PC-9 (cell line): Measurements from ENCODE around the gene C6orf118. TPM values are rescaled to one million over a fixed set of nuclear protein-coding genes. Genes with fewer than 3 reads are reported as not detected.

Source experiments
- BruUV-seq: library from RNA; stranded (reverse); fragments of 400-500 nt; replicated peaks from 2 replicates; lab custom pipeline; 2021; lab: Mats Ljungman, UMichigan
- CTCF ChIA-PET: fragments of 300-600 bp; sonication (Branson Sonifier 250); formaldehyde crosslinking; loops from one replicate; lab custom pipeline; 2022; ENCODE audit warnings: antibody characterized with exemption; lab: Charles Lee
- POLR2A ChIA-PET: fragments of 300-600 bp; sonication (Branson Sonifier 250); formaldehyde crosslinking; loops from one replicate; lab custom pipeline; 2022; ENCODE audit warnings: antibody characterized with exemption; ENCODE audit not compliant: unreplicated experiment; lab: Charles Lee
- DNase-seq, 2 experiments: peaks; one replicate each; pipeline versions ENCODE4 v3.0.0 to v3.0.0-alpha.2; 2015 to 2022; ENCODE audit warnings: mixed read lengths in 1 of 2
- H2AFZ ChIP-seq: fragments of 200-600 bp; sonication (generic); 2 replicates; pipeline ENCODE4 v1.8.1; 2017; ENCODE audit warnings: antibody characterized with exemption
- H3F3A ChIP-seq: fragments of 200-600 bp; sonication (generic); 2 replicates; pipeline ENCODE4 v1.8.1; 2017; ENCODE audit warnings: antibody characterized with exemption, mild to moderate bottlenecking, low read depth; ENCODE audit not compliant: insufficient read depth
- H3K27ac ChIP-seq: fragments of 200-600 bp; sonication (generic); 2 replicates; pipeline ENCODE4 v1.6.1; 2016; ENCODE audit warnings: mixed run types
- H3K27me3 ChIP-seq: fragments of 200-600 bp; sonication (generic); 2 replicates; pipeline ENCODE4 v1.6.1; 2016; ENCODE audit warnings: low read depth, mixed run types; ENCODE audit not compliant: insufficient read depth
- H3K36me3 ChIP-seq: fragments of 200-600 bp; sonication (generic); 2 replicates; pipeline ENCODE4 v1.6.1; 2016; ENCODE audit warnings: low read depth, mixed run types
- H3K4me1 ChIP-seq: fragments of 200-600 bp; sonication (generic); replicated peaks from 2 replicates; pipeline ENCODE4 v1.6.1; 2016; ENCODE audit warnings: mixed run types; ENCODE audit not compliant: insufficient read depth
- H3K4me2 ChIP-seq: fragments of 200-600 bp; sonication (generic); 2 replicates; pipeline ENCODE4 v1.6.1; 2017; ENCODE audit warnings: mixed run types
- H3K4me3 ChIP-seq: fragments of 200-600 bp; sonication (generic); 2 replicates; pipeline ENCODE4 v1.6.1; 2016; ENCODE audit warnings: mixed run types
- H3K79me2 ChIP-seq: fragments of 200-600 bp; sonication (generic); 2 replicates; pipeline ENCODE4 v1.6.1; 2017; ENCODE audit warnings: low read depth, mixed run types
- H3K9me2 ChIP-seq: fragments of 200-600 bp; sonication (generic); 2 replicates; pipeline ENCODE4 v1.8.1; 2017; ENCODE audit warnings: mild to moderate bottlenecking; ENCODE audit not compliant: insufficient read depth
- H3K9me3 ChIP-seq: fragments of 200-600 bp; sonication (generic); 2 replicates; pipeline ENCODE4 v1.8.1; 2016; ENCODE audit warnings: low read depth; ENCODE audit not compliant: insufficient read depth
- H4K20me1 ChIP-seq: fragments of 200-600 bp; sonication (generic); 2 replicates; pipeline ENCODE4 v1.8.1; 2017; ENCODE audit not compliant: insufficient read depth
- EZH2 ChIP-seq: fragments of 200-600 bp; sonication (generic); IDR thresholded peaks from 2 replicates; pipeline ENCODE4 v1.8.0; 2017; ENCODE audit warnings: antibody characterized with exemption, low read depth
- intact Hi-C: fragments of 100-400 bp; cut with micrococcal nuclease; formaldehyde crosslinking; loops from one replicate; pipeline ENCODE4 v1.10.0; 2022; ENCODE audit not compliant: unreplicated experiment
- total RNA-seq: library from RNA; stranded (reverse); gene quantifications from 2 replicates; pipeline ENCODE4 v1.2.3, GENCODE V29; 2021
- TF ChIP-seq, protein P1 (sequence below): fragments of 200-600 bp; sonication (generic); conservative IDR thresholded peaks from 2 replicates; pipeline ENCODE4 v1.6.1; 2017; ENCODE audit warnings: mixed run types, antibody characterized with exemption, mild to moderate bottlenecking, moderate library complexity

Gene C6orf118
- total RNA-seq, 1 experiment from 2014 or later, result not detected

DNA sequence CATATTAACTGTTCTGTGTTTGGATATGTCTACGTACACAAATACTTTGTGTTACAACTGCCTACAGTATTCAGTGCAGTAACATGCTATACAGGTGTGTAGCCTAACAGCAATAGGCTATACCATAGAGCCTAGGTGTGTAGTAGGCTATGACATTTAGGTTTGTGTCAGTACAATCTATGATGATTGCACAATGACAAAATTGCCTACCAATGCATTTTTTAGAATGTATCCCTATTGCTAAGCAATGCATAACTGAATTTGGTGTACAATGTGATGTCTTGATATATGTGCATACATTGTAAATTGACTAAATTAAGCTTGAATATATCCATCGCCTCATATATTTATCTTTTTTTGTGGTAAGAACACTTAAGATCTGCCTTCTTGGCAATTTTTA lies 48.9 kb downstream of the C6orf118 start:
- no peak for DNase-seq
- TF ChIP-seq, protein P1, sequence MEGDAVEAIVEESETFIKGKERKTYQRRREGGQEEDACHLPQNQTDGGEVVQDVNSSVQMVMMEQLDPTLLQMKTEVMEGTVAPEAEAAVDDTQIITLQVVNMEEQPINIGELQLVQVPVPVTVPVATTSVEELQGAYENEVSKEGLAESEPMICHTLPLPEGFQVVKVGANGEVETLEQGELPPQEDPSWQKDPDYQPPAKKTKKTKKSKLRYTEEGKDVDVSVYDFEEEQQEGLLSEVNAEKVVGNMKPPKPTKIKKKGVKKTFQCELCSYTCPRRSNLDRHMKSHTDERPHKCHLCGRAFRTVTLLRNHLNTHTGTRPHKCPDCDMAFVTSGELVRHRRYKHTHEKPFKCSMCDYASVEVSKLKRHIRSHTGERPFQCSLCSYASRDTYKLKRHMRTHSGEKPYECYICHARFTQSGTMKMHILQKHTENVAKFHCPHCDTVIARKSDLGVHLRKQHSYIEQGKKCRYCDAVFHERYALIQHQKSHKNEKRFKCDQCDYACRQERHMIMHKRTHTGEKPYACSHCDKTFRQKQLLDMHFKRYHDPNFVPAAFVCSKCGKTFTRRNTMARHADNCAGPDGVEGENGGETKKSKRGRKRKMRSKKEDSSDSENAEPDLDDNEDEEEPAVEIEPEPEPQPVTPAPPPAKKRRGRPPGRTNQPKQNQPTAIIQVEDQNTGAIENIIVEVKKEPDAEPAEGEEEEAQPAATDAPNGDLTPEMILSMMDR, result no peak
- no peak for TF ChIP-seq EZH2
- Histone ChIP-seq H3F3A (no peaks in the 10 kb centered on the region), H3K9me2 (no peaks in the 10 kb centered on the region), H3K4me3 (no peak overlapping the region), H2AFZ (no peak overlapping the region), H3K9me3 (no peaks in the 10 kb centered on the region), H3K36me3 (no peaks in the 10 kb centered on the region), H3K79me2 (no peaks in the 10 kb centered on the region), H3K4me2 (no peak overlapping the region), H4K20me1 (no peaks in the 10 kb centered on the region), H3K27me3 (no peaks in the 10 kb centered on the region), H3K27ac (no peak overlapping the region), H3K4me1 (no peaks in the 10 kb centered on the region)
- no TSS peak for BruUV-seq
- ChIA-PET POLR2A (no interaction called here), CTCF (no interaction called here)
- intact Hi-C loops, result no loop called here

DNA sequence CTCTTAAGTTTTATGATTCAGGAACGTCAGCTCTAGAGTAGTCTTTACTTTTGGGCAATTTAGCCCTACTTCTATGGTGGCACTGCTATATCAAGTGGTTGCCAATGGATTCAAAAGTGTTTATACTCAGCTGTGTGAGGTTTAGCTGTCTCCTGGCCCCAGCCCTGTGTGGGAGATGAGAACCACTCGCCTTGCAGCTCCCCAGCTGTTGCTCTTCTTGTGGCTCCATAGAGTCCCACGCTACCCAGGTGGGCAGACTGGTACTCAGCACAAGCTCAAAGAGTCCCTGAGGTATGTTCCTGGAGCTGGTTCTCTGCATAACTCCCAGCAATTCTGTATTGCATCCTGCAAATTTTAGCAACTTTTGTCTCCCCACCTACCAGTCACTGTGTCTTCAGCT lies 59.6 kb downstream of the C6orf118 start:
- DNase-seq, result no peak
- no peaks in the 10 kb centered on the region for H3F3A ChIP-seq
- H2AFZ ChIP-seq, result no peak overlapping the region
- no peaks in the 10 kb centered on the region for H3K36me3 ChIP-seq
- H3K27ac ChIP-seq, result no peak overlapping the region
- BruUV-seq, result no TSS peak
- H3K9me2 ChIP-seq, result no peaks in the 10 kb centered on the region
- no peaks in the 10 kb centered on the region for H3K79me2 ChIP-seq
- no peaks in the 10 kb centered on the region for H4K20me1 ChIP-seq
- H3K9me3 ChIP-seq, result no peaks in the 10 kb centered on the region
- no peaks in the 10 kb centered on the region for H3K4me1 ChIP-seq
- TF ChIP-seq EZH2, result no peak
- TF ChIP-seq, protein P1, result no peak
- CTCF ChIA-PET, result no interaction called here
- intact Hi-C loops, result no loop called here
- POLR2A ChIA-PET, result no interaction called here
- no peak overlapping the region for H3K4me3 ChIP-seq
- H3K4me2 ChIP-seq, result no peak overlapping the region
- no peaks in the 10 kb centered on the region for H3K27me3 ChIP-seq

DNA sequence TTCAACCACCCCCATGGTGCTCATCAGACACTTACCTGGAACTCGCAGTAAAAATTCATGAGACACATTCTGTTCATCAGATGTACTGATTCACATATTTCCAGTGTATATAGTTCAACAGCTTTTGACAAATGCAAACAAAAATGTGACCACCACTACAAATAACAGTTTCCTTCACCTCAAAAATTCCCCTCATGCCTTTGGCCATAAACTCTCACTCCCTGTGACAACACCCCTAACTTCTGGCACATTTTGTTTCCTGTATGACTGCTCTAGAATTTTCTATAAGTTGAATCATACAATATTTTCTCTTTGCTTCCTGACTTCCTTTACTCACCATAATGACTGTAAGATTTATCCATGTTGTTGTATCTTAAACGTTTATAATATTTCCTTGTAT lies 63.7 kb downstream of the C6orf118 start:
- no peaks in the 10 kb centered on the region for H3K79me2 ChIP-seq
- TF ChIP-seq, protein P1, result no peak
- no peak for TF ChIP-seq EZH2
- no peaks in the 10 kb centered on the region for H3K9me2 ChIP-seq
- H3K9me3 ChIP-seq, result no peaks in the 10 kb centered on the region
- ChIA-PET CTCF (no interaction called here), POLR2A (no interaction called here)
- H3F3A ChIP-seq, result no peaks in the 10 kb centered on the region
- H3K4me1 ChIP-seq, result no peaks in the 10 kb centered on the region
- no TSS peak for BruUV-seq
- intact Hi-C loops, result no loop called here
- no peaks in the 10 kb centered on the region for H3K36me3 ChIP-seq
- H3K4me3 ChIP-seq, result no peak overlapping the region
- H3K27ac ChIP-seq, result no peak overlapping the region
- no peaks in the 10 kb centered on the region for H3K27me3 ChIP-seq
- H3K4me2 ChIP-seq, result no peak overlapping the region
- H4K20me1 ChIP-seq, result no peaks in the 10 kb centered on the region
- no peak overlapping the region for H2AFZ ChIP-seq
- no peak for DNase-seq
